HG03280 (cell line): ENCODE data around the gene IGFBP4.

Source experiments
- ATAC-seq: cut with Tn5 transposase; IDR thresholded peaks from one replicate; pipeline ENCODE4 v1.9.1; 2021; ENCODE audit warnings: mild to moderate bottlenecking, moderate library complexity; ENCODE audit not compliant: unreplicated experiment

IGFBP4 gene

DNA sequence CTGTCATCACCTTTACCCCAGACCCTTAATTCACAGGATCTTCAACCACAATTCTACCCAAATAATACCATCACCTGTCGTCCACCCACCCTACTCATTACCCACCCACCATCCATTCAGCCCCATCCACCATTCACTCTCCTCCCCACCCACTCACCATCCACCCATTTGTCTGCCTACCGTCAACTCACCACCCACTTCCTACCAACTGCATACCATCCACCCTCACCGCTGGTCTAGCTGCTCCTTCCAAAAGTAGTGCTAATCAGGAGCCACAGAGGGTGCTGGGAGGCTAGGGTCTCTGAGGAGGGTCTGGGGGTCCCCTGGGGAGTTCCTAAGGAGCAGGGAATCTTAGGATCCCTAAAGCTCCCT is 12.0 kb upstream of the IGFBP4 start:
- no peak for ATAC-seq

DNA sequence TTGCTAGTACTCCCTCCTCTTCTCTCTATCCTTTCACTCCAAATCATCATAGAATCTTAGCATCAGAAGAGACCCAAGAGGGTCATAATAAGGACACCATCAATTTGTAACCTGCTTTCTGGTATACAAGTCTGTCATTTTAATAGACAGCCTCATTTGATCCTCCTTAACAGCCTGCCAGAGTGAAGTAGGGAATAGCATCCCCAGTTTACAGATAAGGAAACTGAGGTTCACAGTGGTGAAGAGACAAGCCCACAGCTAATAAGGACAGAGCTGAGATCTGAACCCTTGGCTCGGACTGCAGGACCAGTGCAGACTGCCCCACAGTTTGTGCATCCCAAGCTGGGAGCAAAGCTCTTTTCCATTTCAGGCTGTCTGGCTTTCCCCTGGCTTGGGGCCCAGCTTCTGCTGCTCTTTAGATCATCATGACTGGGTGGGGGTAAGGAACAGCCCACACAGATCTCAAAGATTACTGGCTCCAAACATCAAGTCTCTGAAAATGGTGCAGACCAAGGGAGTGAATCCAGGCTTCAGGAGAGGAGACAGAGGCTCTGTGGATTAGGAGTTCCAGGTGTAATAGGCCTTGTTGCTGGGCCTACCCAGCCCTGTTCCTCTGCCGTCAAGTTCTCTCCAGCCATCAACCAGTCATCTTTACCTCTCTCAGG is 10.3 kb upstream of the IGFBP4 start:
- ATAC-seq = no peak

DNA sequence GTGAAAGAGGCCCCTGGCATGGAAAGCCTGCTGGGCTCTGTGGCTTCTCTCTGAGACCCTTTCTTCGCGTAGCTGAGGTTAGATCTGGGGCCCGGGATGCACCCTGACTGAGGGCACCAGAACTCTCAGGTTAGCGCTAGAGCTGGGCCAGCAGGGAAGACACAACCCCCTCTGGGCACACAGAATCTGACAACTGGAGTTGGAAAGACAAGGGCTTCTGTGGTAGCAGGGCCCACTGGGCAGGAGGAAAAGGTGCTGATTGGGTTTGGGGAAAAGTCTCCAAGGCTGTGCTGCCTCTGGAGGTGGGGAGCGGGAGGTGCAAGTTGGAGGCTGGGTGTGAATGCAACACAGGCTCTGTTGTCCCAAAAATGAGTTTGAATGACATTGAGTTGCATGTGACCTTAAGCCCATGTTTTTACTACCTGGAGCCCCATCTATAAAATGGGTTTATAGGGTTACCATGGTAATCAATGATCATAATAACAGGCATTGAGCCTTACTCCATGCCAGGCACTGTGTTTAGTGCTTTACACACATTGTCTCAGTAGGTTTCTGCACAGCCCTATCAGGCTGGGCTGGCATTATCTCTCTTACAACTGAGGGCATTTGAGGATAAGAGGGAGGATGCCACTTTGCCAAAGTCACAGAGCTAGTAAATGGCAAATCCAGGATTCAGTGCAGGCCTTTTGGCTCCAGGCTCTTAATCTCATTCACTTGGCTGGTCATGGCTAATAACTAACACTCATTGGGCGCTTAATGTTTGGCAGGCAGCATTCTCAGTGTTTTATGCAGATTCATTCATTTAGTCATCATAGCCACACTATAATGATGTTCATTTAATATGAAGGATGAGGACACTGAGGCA is 9.5 kb upstream of the IGFBP4 start:
- ATAC-seq = no peak

DNA sequence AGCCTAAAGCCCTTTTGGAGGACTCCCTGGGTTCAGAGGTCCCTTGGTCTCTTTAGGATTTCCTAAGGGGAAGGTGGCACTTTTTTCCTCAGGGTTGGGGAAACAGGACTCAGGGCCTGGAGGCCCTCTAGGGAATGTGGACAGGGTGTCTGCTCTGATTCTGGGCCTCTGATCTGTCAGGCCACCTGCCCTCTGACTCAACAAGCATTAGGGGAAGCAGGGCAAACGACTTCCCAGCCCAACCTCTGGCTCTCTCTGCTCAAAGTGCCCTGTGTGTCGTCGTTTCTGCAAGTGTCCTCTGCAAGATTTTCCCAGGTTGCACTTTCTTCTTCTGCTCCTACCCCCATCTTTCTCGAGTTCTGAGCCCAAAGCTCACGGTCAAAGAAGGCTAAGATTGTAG is 6.6 kb upstream of the IGFBP4 start:
- no peak for ATAC-seq

DNA sequence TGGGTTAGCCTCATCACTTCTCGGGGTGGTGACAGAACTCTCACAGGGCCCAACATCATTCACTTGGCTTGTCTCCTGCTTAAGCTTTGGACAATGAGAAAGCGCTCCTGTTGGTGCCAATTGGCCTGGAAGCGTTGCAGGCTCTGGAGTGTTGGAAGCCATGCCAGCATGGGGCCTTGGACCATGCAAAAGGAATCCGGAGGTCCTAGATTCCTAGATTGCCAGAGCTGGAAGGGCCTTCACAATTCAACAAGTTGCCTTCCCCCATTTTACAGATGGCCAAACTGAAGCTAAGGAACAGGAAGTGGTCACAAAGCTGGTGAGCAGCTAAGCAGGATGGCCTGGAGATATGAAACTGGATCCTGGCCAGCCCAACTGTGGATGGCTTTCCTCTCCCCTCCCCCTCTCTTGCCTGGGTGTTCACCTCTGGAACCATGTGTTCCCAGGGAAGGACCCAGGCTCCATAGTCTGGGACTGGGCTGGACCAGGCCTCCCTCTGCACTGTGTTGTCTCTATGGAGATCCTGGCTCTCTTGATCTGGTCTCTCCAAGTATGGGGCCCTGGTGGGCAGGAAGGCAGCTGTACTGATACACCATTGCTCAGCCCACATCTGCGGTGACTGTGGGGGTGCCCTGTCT is 6.0 kb upstream of the IGFBP4 start:
- no peak for ATAC-seq

DNA sequence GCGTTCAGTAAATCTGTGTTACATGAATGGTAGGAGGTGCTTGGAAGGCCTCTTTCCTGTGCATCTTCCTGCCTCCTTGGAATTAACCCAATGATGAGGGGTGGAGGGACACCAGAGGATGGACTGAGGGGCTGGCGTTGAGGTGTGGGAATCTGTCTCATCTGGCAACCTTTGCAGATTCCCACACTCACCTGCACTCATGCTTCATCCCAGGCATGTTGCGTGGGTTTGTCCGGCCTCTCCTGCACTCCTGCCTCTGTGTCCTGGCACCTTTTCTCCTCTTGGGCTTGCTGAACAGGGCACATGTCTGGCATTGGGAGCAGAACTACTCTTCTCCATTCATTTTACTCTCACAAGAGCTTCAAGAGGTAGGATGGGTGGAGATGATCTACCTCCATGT is 3.1 kb upstream of the IGFBP4 start:
- ATAC-seq = no peak

DNA sequence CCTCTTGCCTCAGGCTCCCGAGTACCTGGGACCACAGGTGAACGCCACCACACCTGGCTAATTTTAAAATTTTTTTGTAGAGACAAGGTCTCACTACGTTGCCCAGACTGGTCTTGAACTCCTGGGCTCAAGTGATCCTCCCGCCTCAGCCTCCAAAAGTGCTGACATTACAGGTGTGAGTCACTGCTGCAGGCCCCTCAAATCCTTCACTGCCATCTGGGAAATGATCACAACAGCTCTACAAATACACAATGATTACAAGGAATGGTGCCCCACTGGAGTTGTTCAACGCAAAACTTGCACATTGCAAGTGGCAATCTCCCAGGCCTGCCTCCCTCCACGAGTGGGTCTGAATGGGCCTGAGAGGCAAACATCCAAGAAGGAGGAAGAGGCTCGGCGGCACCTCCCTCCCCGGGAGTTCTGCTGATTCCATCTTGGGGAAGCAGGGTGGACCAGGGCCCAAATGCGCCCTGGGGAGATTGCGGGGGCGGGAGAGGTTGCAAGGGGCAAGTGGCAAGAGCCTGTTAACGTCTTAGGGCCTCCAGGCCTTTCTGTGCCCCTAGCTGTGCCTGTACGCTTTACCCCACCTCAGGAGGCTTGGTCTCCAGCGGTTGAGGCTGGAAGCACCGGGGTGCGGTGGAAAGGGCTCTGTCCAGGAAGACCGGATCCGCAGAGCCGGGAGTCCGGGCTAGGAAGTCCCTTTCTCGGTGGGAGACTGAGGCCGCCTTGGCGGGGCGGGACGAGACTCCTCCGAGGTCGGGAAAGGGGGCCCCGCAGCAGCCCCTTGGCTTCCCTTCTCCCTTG is 656 bp upstream of the IGFBP4 start:
- no peak for ATAC-seq

DNA sequence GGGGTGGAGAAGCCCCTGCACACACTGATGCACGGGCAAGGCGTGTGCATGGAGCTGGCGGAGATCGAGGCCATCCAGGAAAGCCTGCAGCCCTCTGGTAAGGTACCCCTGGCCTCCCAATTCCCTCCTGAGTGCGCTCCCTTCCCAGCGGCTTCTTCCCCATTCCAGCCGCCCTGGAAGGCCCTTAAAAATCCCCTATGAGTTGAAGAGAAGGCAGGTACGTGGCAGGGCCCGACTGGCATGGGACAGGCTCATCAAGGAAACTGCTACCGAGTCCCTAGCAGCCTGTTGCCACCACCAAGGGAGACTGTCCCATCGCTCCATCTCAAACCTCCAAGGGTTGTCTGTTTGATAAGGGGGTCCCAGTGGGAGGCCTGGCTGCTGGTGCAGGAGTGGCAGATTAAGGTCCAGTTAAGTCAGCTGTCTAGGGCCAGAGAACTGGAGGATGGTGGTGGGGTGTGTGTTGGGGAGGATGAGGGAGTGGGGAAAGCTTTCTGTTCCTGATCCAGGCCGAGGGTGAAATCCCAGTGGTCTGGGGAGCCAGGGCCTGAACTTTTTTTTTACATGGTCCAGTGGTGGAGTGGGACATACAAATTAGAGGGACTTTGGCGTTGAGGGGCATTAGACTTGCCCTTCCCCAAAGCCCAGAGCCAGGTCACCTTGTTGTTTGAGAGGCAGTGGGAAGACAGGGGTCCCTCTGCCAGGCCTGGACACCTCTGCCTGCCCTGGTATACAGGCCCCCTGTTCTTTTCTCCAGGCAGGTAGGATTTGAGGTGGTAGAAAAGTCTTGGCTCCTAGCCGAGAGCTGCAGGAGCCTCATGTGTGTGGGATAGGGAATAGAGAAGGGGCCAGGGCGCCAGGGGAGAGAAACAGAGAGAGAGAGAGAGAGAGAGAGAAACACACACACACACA is 994 bp downstream of the IGFBP4 start:
- ATAC-seq = peak; percentile 19

DNA sequence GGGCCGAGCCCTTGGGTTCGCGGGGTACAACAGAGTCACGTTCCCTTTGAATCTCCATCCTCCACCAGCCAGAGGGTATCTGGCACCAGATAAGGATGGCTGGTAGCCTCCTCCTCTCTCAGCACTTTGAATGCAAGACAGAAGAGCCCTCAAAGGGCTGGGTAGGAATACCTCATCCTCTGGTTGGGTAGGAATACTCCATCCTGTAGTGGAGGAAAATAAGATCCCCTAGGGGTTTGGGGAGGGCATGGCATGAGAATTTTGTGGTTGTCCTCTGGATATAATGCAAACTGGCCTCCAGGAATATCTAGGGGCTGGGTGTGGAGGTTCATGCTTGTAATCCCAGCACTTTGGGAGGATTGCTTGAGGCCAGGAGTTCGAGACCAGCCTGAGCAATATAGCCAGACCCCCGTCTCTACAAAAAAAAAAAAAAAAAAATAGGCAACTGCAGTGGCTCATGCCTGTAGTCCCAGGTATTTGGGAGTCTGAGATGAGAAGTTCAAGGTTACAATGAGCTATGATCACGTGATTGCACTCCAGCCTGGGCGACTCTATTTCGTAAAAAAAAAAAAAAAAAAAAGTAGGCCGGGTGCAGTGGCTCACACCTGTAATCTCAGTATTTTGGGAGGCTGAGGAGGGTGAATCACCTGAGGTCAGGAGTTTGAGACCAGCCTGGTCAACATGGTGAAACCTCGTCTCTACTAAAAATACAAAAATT is 2.7 kb downstream of the IGFBP4 start:
- ATAC-seq = no peak

DNA sequence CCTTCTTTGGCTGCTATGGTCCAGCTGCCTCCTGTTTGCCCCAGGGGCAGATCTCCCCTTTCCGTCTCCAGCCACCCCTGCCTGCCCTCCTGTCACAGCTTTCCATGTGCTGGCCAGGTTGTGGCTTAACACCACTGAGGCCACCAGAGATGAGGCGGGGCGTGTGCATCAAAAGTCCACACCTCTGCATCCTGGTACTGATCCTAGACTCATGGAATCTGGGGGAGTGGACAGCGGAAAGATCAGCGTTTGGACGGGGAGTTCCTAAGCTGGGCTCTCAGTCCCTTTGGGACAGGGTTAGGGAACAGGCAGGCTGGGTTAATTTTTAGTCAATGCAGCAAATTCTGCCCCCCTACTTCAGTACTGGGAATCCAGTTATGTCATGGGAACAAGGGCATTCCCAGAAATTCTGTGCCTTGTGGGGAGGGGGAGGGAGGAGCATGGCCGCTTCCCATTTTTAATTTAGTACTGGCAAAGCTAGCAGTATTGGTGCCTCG is 3.9 kb downstream of the IGFBP4 start:
- ATAC-seq = no peak

DNA sequence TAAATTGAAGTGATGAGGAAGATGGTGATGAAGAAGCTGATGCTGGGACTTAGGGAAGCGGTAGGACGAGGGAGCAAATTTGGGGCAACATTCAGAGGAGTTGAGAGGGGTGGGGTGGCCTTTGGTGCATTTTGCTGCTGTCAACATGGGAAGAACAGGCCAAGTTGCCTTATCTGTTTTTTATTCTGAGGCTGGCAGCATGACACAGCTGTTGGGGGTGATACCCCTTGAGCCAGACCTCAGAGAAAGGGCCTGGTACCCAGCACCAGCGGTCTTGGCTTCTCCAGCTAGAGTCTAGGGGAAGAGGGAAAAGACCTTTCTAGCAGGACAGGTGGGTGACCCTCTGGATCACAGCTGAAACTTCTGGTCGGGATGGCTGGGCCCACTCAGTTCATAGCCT is 4.6 kb downstream of the IGFBP4 start:
- no peak for ATAC-seq

DNA sequence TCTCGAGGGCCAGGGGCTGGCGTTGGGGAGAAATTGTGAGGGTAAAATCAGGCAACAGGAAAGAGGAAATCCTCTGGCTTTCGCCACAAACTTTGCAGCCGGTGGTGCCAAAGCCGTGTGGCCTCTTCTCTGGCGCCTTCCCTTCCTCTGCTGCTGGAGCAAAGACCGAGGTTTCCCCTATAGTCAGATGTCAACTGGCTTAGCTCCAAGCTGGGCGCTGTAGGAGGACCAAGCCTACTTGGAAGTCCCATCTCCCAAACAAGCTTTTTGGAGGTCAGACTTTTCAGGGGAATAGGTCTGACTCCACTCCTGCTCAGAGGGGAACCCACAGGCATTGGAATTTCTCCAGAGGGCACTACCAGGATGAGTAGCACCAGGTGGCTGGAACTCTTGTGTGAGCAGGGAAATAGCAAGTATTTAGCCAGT is 5.0 kb downstream of the IGFBP4 start:
- ATAC-seq = no peak

DNA sequence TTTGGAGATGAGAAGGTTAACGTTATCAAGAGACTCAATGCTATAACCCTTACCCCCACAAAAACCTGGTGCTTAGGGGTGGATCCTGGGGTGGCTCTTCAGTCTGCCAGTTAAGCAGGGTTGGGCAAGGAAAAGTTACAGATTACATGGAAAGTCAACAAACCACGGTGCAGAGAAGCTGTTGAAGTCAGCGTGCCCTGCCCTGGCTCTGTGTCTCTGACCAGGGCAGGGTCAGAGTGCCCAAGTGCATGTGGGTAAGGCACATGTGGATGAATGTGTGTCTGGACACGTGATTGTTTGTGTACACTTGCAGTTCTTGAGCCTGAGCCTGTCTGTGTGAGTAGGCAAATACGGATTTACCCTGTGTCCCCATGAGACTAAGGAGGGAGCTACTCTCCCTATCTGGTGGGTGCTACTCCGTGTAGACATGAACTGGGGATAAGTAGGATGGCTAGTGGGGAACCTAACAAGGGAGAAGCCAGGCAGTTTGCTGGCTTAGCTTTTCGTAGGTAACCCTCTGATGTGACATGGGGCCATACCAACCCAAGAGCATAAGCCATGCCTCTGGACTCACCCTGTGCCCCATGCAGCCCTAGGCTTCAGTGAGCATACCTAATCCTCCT is 5.5 kb downstream of the IGFBP4 start:
- ATAC-seq = no peak

DNA sequence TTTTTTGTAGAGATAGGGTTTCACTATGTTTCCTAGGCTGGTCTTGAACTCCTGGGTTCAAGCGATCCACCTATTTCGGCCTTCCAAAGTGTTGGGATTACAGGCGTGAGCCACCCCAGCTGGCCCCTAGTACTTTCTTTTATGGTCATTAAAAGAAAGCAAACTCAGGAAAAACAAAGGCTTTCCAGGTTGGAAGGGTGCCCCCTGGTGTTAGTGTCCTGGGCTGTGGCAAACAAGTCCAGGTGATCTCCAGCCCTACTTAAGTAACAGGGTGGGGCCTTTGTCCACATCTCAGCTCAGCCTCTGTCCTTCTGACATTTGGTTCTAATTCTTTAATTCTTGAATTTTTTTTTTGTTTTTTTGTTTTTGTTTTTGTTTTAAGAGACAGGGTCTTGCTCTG is 6.9 kb downstream of the IGFBP4 start:
- ATAC-seq = no peak

DNA sequence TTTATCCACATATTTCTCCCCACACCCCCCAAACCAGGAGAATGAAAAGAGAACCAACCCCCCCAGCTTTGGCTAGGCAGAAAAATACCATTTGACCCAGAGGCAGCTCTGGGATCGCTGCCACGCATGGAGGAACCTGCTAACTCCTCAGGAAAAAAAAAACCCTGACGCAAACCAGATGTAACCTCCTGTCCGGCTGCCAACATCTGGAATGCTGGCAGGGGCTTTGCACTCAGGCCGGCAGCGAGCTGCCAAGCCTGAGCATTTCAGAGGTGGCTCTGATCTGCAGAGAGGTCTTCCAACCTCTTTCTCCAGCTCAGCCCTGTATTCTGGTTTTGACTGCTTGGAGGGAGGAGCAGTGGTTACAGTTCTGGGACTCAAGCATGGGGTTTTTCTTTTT is 8.2 kb downstream of the IGFBP4 start:
- ATAC-seq = no peak

DNA sequence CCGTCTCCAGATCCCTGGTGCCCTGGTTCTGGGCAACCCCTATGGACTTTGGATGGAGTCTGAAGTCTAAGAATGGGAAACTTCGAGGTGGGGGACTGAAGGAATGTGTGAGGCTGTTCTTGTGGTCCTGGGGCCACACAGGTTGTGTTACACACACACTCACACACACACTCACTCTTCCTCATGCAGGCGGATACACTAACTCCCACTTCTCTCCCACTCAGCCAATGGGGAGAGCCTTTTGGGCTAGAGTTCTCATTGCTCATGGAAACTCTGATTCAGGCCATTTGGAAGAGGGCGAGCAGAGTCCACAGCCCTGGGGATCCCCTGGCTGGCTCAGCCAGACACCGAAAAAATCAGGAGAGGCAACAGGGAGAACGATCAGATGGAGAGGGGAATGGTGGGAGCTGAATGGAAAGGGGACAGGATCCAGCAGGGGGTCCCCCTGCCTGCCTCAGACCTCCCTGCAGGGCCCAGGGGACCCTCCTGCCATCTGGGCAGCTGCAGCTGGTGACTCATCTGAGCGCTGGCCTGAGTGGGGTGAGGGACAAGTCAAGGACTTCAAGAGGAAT is 9.1 kb downstream of the IGFBP4 start:
- ATAC-seq = no peak

DNA sequence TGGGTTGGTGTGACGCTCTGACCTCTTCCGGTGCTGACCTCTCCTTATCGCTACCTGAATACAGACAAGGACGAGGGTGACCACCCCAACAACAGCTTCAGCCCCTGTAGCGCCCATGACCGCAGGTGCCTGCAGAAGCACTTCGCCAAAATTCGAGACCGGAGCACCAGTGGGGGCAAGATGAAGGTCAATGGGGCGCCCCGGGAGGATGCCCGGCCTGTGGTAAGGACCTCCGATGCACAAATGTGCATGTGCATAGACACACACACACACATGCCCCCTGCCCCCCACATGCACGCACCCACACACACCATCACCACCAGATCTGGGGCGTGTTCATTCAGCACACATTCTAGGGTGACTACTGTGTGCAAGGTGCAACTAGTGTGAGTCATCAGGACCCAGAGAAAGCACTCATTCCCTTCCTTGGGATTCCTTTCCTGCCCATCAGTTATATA is 9.7 kb downstream of the IGFBP4 start:
- no peak for ATAC-seq

DNA sequence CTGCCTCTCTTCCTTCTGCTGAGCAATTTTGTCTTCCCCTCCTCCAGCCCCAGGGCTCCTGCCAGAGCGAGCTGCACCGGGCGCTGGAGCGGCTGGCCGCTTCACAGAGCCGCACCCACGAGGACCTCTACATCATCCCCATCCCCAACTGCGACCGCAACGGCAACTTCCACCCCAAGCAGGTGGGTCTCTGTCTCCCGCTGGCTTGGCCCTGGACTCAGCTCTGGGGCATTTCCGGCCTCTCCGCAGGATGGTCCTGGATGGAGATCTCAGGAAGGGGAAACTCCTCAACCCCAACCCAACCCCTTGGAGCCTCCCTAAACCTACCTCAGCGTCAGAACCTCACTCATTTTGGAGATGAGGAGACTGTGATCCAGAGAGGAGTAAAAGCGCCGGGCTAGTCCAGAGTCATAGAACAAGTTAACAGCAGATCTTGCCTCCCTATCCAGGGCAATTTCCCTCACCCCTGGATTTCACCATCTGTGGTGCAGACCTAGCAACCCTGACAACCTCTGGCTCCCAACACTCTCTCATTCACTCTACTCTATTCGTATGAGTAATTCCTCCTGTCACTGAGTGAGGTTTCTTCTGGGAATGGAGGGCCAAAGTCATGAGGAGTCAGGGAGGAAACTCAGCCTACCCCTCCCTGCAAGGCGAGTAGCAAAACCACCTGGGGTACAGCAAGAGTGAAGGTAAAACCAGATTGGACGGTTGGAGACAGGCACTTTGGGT is 10.8 kb downstream of the IGFBP4 start:
- ATAC-seq = no peak
